ENCODE data around the gene TNFSF11. TPM values are rescaled to one million over a fixed set of nuclear protein-coding genes. Genes with fewer than 3 reads are reported as not detected.
"Not testable (repeated sequence)": the region's sequence is repeated elsewhere in the genome, so short reads cannot be mapped to it uniquely, and the experiment has no call there.

Gene TNFSF11
- total RNA-seq, 2 donors from 2014 or later: not detected

DNA sequence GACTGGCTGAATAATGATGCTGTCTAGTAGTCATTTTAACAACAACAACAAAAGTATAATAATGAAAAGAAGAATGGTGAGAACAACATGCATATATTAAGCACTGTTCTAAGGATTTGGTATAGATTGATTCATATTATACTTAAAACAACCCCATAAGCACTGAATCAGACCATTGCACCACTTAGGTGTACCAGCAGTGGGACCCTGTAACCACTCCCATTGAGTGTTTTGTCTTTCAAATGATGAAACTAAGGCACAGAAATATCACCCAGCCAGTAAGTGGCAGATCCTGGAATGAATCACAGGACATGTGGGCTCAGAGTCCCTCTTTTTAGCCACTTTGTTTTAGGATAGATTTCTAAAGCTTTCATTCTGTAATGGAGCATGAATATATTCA is 14.9 kb upstream of the TNFSF11 start:
- intact Hi-C loops (cut with DNase I): no loop called here
- DNase-seq: no peak
- no peak for ATAC-seq

DNA sequence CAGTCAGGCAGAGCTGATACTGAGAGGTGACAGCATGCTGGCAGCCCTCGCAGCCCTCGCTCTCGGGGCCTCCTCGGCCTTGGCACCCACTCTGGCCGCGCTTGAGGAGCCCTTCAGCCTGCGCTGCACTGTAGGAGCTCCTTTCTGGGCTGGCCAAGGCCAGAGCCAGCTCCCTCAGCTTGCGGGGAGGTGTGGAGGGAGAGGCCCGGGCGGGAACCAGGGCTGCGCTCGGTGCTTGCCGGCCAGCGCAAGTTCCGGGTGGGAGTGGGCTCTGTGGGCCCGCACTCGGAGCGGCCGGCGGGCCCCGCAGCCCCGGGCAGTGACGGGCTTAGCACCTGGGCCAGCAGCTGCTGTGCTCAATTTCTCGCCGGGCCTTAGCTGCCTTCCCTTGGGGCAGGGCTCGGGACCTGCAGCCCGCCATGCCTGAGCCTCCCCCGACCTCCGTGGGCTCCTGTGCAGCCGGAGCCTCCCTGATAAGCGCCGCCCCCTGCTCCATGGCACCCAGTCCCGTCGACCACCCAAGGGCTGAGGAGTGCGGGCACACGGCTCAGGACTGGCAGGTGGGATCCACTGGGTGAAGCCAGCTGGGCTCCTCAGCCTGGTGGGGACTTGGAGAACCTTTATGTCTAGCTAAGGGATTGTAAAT is 14.3 kb upstream of the TNFSF11 start:
- ATAC-seq; DNase-seq; intact Hi-C loops (cut with DNase I): not testable (repeated sequence)

DNA sequence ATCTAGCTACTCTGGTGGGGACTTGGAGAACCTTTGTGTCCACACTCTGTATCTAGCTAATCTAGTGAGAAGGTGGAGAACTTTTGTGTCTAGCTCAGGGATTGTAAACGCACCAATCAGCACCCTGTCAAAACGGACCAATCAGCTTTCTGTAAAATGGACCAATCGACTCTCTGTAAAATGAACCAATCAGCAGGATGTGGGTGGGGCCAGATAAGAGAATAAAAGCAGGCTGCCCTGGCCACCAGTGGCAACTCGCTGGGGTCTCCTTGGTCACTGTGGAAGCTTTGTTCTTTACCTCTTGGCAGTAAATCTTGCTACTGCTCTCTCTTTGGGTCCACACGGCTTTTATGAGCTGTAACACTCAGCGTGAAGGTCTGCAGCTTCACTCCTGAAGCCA is 13.6 kb upstream of the TNFSF11 start:
- intact Hi-C loops (cut with DNase I); DNase-seq; ATAC-seq: not testable (repeated sequence)

DNA sequence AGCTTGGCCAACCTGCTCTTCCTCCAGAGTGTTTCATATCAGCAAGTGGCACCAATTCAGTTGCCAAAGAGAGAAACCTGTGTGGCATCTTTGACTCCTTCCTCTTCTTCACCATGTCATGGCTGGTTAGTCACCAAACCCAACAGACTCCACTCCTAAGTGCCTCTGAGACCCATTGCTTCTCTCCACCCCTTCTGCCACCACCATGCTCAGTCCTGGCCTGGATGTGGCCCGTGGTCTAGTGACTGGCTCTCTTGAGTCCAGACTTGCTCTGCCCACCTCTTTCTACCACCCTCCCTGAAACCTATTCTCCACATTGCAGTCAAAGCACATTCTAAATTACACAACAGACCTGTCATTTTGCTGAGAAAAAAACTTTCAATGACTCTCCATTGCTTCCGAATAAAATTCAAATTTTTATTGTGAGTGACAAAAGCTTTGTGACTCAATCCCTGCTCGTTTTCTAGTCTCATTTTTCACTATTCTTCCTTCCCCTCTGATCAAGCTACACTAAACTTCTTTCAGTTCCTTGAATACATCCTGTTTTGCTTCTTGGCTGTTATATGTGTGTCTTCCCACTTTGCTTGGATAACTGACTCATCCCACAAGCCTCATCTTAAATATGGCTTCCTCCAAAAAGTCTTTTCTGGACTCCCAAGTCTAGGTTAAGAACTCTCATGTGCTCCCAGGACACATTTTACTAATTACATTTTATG is 12.0 kb upstream of the TNFSF11 start:
- intact Hi-C loops (cut with DNase I): no loop called here
- ATAC-seq (peak in 1 of 2 donors; percentile 18), DNase-seq (no peak)

DNA sequence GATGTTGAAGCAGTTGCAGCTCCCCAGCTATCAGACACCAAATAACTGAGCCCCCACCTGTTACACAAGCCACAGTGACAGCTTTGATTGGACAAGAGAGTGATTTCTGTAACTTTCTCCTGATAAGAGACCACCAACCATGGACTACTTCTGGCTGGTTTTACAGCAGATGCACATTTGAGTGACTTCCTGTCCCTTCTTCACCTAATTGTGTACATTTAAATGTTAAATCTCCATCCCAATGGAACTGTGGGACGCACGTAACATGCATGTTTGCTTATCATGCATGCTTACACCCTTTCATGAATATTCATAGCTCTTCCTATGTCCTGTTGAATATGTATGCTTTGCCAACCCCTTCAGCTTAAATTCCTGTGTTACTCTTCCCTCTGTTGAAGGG is 6.0 kb upstream of the TNFSF11 start:
- ATAC-seq (no peak), DNase-seq (no peak)
- intact Hi-C loops (cut with DNase I): no loop called here

DNA sequence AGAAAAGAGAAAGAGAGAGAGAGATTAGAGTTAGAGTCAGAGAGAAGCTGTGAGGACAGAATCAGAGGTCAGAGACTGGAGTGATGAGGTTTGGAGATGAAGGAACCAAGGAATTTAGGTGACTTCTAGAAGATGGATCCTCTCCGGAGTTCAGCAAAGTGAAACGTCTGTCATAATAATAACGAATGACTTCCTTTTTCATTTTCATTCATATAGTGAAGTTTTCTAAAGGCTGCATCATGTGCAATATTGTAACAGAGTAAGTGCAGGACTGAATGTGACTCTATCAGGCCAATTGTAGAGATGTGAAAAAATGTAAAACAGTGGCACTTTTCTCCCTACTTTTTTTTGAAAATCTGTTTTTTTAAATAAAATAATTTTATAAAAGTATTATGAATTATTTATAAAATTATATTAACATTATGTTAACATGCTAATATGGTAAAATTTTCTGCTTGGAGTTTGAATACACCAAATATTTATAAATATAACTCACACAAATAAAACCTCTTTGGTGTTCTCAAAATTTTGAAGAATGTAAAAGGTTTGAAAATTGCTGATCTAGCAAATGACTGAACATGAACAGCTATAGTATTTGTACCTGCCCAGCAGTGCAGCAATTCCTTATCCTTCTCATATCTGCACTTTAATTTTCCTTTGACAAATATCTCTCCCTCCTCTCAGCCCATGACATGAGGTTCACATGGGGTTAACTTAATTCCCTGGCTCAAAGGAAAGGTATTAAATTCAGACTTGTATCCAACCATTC is 4.2 kb upstream of the TNFSF11 start:
- DNase-seq: no peak
- intact Hi-C loops (cut with DNase I): no loop called here
- no peak for ATAC-seq

DNA sequence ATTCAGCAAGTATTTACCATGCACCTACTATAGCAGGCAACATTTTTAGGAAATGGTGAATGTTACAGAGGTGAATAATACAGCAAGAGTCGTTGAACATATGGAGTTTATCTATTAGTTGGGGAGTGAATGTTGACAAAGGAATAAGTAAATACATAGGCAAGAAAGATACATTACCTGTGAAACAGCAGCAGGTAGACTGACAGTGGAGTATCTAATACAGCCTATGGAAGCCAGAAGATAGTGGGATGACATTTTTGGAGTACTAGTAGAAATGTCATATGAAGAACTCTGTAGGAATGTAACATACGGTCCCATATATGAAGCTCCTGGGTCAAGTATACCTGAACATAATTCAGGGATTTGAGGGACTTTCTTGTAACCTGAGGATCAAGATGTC is 2.1 kb upstream of the TNFSF11 start:
- no peak for ATAC-seq
- intact Hi-C loops (cut with DNase I): no loop called here
- DNase-seq: no peak

DNA sequence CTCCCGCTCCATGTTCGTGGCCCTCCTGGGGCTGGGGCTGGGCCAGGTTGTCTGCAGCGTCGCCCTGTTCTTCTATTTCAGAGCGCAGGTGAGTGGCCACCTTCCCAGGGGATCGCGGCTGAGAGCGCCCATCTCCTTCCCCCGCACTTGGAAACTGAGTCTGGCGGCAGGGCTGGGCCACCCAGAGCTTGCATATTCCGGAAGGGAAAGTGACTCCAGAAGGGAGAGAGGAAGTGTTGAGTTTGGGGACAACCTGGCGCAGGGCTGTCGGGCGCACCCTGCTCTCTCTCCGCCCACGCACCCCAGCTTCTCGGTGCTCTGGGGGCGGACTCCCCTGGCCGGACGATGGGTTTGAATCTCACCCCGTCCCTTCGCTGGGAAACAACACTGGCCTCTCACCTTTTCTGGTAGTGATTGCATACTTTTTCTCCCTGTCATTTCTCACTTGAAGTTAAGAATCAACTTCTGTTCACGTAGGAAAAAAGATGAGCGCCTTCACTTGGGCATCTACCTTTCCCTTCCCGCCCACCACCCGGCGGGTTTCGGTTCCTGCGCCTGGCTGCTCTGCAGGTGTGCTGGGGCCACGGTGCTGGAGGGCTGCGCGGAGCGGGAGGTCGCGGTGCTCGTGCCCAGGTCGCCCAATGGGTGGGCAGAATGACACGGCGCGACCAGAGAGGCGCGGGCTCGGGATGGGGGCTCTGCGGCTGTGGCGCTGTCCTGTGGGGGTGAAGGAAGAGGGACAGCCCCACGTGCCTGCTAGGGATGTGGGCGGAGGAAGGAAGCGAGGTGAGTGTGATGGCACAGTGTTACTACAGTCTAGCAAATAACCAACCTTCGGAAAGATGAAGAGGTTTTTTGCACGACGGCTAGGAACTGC is 721 bp downstream of the TNFSF11 start:
- intact Hi-C loops (cut with DNase I): no loop called here
- ATAC-seq: peak in 1 of 2 donors; percentile 23
- no peak for DNase-seq

DNA sequence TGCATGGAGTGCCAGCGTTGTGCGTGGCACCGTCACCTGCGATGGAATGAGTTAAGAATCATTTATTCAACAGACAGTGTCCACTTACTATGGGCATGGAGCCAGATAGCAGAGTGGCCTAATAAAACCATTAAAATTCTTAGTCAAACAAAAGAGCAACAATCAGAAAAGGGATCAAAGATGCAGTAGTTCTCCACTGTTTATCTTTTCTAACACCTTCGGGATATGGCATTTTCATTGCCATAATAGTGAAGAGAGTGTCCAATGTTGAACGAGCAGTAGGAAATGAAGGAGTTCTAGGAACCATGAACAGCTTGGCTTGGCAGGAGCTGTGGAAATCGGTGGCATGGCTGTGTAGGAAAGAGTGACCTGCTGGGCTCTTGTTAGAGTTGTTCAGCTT is 2.0 kb downstream of the TNFSF11 start:
- DNase-seq (no peak), ATAC-seq (no peak)
- intact Hi-C loops (cut with DNase I): no loop called here

DNA sequence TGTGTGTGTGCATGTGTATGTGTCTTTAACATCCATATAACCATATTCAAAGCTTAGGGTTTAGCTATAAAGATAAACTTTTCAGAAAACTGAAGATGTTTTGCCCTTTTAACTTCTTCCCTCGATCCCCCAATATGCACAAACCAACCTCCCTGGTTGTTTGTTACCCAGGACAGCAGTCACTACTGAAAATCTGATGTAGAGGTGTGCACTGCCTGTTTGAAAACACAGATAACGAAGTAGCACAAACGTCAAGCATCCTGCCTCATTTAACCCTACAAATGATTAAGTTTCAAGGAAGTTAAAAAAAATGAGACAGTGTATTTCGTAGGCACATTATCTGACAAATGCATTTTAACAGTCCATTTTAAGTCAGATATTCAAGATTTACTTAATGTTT is 3.6 kb downstream of the TNFSF11 start:
- ATAC-seq: no peak
- no peak for DNase-seq
- intact Hi-C loops (cut with DNase I): no loop called here

DNA sequence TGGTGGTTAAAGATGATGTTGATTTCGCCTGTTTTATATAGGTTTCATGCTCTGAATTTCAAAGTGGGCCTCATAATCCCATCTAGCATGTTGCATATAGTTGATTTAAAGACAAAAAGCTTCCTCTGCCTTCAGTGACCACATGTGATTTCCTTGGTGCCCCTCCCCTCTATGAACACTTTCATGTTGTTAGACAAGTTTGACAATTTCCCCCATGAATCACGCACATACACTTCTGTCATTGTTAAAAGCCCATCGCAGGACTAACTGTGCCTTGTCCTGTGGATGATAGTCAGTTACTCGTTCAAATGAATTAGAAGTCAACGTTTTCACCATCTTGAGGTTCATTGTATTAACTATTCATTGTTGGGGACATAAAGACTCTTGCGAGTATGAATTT is 6.7 kb downstream of the TNFSF11 start:
- no peak for DNase-seq
- ATAC-seq: no peak
- intact Hi-C loops (cut with DNase I): no loop called here

DNA sequence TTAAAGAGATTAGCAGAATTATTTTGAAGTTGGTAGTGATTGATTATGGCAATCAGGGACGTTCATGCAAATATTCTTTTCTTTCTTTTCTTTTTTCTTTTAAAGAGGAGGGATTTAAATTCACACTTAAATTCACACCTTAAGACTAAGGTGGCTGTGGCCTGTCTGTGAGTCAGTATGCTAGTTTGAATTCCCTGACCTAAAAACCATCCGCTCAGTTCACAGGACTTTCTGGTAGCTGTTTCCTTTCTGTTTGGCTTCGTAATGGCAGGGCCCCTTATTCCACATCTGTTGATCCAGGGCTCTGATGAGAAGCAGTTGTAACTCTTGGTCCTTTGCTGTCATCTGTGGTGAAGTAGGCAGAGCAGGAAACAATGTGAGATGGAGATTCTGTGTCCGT is 7.5 kb downstream of the TNFSF11 start:
- ATAC-seq: no peak
- intact Hi-C loops (cut with DNase I): no loop called here
- no peak for DNase-seq

DNA sequence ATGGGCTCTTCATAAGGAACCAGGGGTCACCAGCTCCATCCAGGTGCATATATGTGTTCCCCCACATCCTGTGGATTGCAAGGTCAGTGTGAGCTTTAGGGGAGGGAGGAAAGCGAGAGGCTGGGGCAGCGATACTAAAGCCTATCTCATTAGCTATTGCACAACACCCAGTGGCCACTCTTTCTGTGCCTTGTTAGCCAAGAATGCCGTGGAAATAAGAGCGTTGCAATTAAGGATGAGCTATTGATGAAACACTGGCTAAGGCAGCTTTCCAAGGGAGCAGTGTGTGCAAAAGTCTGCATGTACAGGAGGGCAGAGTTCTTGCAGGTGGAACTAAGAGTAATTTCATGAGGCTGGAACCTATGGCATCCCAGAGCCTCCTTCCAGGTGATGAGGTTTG is 17.6 kb downstream of the TNFSF11 start:
- DNase-seq (no peak), ATAC-seq (no peak)
- intact Hi-C loops (cut with DNase I): loop anchor here (10.0 kb wide), 2 partner anchors 543 to 1283 kb away; partner anchors contain the start of genes CCDC122 (in 1 of the 2) and LACC1 (in 1 of the 2)

DNA sequence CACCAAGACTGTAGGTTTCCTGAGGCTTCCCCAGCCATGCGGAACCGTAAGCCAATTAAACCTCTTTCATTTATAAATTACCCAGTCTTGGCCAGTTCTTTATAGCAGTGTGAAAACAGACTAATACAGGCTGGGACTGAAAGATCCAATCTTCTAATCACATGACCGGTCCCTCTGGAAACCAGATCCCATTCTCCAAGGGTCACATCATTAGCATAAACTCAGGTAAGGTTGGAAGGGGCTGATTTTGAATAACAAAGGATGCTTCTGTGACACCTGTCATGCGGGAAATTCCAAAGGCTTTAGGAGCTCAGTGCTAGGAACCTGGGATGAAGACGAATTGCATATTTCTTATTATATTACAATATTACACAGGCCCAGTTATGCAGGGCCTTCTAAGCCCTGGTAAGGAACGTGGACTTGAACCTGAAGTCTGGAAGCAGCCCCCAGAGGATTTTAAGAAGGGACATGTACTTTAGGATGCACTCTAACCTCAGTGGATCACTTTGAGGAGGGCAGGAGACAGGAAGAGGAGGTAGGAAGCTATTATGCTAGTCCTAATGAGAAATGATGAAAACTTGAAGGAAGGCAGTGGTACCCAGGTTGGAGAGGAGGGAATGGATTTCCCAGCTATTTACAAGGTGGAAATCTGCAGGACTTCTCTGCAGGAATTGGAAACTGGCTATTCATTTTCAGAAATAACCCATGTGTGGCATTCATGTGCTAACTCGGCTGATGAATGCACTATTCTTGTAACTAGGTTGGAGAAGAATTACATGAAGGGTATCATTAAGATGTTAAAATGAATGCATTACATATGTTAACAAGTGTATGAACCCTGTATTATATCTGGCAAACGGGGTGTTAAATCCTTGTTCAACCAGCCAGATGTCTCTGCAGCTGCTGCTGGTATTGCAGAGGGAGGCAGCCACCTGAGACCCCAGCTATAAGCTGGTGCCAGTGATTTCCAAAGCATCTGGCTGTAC is 19.3 kb downstream of the TNFSF11 start:
- no peak for DNase-seq
- no peak for ATAC-seq
- intact Hi-C loops (cut with DNase I): loop anchor here (10.0 kb wide), 2 partner anchors 542 to 1282 kb away; partner anchors contain the start of genes CCDC122 (in 1 of the 2) and LACC1 (in 1 of the 2)

DNA sequence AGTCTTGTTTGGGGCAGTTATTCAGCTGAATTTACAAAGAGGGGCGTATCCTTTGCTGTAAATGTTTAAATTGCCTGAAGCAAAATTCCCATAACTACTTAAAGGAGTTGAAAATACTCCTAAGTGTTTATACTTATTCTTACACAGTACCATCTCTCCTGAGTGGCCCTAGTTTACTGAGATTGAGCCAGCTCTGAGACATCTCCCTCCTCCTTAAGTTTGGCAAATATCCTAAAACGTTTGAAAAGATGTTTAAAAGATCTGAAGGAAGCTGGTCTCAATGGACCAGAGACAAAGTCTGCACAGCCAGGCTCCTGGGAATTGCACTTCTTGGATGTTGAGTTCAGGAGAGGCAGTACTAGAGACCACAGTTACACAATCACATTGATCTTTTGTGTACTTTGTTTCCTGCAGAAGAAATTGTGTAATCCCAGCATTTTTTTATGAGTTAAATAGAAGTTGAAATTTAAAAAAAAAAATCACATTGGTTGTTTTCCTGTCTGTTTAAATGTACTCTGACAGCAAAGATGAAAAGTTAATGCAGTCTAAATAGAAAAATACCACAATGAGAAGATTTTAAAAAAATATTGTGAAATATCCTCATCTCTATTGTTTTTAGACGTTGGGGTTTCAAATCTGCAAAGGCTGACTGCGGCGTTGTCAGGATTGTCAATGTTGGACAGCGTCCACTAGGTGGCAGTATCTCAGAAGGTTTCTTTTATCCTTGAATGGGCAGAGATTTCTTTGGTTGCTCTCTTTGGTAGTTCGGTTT is 20.7 kb downstream of the TNFSF11 start:
- intact Hi-C loops (cut with DNase I): loop anchor here (5.0 to 10.0 kb wide), 4 partner anchors 538 to 1280 kb away; partner anchors contain the start of genes CCDC122 (in 1 of the 2) and LACC1 (in 1 of the 2)
- peak; percentile 48 for DNase-seq
- ATAC-seq: peak; percentile 30 to 62

DNA sequence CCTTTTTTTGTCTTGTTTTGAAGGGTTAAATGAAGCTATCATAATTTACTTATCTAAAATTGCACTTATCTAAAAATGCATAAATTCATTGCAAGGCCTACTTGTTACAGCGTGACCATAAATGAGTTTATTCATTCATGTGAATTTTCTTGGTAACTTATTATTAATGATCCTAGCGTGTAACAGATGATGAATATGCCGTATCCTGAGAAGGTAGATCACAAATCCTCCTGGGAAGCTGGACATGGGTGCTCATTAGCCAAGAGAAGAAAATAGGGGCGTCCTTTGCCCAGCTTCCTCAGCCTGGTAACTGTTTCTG is 21.3 kb downstream of the TNFSF11 start:
- intact Hi-C loops (cut with DNase I): loop anchor here (5.0 to 10.0 kb wide), 4 partner anchors 537 to 1280 kb away; partner anchors contain the start of genes CCDC122 (in 1 of the 2) and LACC1 (in 1 of the 2)
- DNase-seq: no peak
- ATAC-seq: no peak

DNA sequence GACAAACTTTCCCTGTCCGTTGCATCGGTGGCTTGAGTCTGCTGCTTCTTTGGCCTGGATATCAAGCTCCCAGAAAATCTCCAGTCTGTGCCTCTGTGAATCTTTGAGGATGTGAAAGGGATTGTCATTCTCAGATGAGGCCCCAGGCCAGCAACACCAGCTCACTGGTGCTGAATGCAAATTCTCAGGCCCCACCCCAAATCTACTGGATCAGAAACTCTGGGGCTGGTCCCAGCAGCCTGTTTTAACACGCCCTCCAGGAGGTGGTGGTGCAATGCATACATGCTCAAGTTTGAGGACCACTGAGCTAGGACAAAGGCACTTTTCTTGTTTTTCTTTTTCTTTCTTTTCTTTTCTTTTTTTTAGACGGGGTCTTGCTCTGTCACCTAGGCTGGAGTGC is 23.6 kb downstream of the TNFSF11 start:
- no peak for DNase-seq
- intact Hi-C loops (cut with DNase I): loop anchor here (5.0 to 10.0 kb wide), 4 partner anchors 535 to 1277 kb away; partner anchors contain the start of genes CCDC122 (in 1 of the 2) and LACC1 (in 1 of the 2)
- ATAC-seq: no peak
